ENCODE results near the gene ARHGAP28. TPM values are rescaled to one million over a fixed set of nuclear protein-coding genes. Genes with fewer than 3 reads are reported as not detected.
"Not testable (repeated sequence)": the region's sequence is repeated elsewhere in the genome, so short reads cannot be mapped to it uniquely, and the experiment has no call there.

ARHGAP28 gene
- polyA plus RNA-seq, 1 of the 3 experiments (the other 2 are of a cell fraction), result 0.99 TPM

DNA sequence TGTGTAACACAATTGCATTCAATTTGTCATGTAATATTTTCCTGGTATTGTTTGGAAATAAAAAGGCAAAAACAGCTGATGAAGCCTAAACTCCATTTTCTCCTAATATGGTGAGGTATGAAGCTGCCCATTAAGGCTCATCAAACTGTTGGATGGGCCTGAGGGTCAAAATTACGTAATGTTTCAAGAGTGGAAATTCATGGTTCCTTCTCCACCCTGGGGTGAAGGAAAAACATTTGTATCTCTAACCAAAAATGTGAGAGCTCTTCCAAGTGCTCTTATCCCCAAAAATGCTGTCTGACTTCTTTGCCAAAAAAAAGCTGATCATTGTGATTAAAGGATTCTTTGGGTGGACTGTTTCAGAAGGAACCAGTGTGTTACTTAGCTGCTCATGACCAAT lies 91.8 kb downstream of the ARHGAP28 start:
- no peak overlapping the region for H3K4me2 ChIP-seq
- no peaks in the 10 kb centered on the region for H3K36me3 ChIP-seq (replicated peaks in 1 of 2; ENCODE audit: control insufficient read depth in 1 of 2, insufficient read depth in 2 of 2, low read length in 1 of 2)
- H3K27ac ChIP-seq (ENCODE audit: low read depth in 2 of 2, low read length in 1 of 2), result no peak overlapping the region
- CTCF ChIA-PET, result no interaction called here
- POLR2A ChIA-PET, result no interaction called here
- no peak overlapping the region for H2AFZ ChIP-seq (ENCODE audit: low read depth)
- no peak overlapping the region for H3K4me3 ChIP-seq (ENCODE audit: low read depth in 2 of 2, low read length in 1 of 2)
- TF ChIP-seq POLR2AphosphoS5 (IDR thresholded peaks at IDR 0.05; ENCODE audit: low read depth, low read length), result no peak
- TF ChIP-seq, protein P1, sequence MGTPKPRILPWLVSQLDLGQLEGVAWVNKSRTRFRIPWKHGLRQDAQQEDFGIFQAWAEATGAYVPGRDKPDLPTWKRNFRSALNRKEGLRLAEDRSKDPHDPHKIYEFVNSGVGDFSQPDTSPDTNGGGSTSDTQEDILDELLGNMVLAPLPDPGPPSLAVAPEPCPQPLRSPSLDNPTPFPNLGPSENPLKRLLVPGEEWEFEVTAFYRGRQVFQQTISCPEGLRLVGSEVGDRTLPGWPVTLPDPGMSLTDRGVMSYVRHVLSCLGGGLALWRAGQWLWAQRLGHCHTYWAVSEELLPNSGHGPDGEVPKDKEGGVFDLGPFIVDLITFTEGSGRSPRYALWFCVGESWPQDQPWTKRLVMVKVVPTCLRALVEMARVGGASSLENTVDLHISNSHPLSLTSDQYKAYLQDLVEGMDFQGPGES (IDR thresholded peaks at IDR 0.05; ENCODE audit: low read depth, low read length), result no peak
- TF ChIP-seq, protein P2, sequence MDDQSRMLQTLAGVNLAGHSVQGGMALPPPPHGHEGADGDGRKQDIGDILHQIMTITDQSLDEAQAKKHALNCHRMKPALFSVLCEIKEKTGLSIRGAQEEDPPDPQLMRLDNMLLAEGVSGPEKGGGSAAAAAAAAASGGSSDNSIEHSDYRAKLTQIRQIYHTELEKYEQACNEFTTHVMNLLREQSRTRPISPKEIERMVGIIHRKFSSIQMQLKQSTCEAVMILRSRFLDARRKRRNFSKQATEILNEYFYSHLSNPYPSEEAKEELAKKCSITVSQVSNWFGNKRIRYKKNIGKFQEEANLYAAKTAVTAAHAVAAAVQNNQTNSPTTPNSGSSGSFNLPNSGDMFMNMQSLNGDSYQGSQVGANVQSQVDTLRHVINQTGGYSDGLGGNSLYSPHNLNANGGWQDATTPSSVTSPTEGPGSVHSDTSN (IDR thresholded peaks at IDR 0.05), result no peak
- TF ChIP-seq RXRA (IDR thresholded peaks at IDR 0.05; ENCODE audit: borderline replicate concordance, low read depth), result no peak
- TF ChIP-seq RCOR1 (IDR thresholded peaks at IDR 0.05; ENCODE audit: low read length), result no peak
- no peak for TF ChIP-seq GABPA (IDR thresholded peaks at IDR 0.05; ENCODE audit: low read depth)
- no peak for TF ChIP-seq ELF1 (IDR thresholded peaks at IDR 0.05)
- TF ChIP-seq EP300 (IDR thresholded peaks at IDR 0.05; ENCODE audit: borderline replicate concordance in 1 of 2, low read depth in 1 of 2, low read length in 1 of 2), result no peak
- TF ChIP-seq MXI1 (IDR thresholded peaks at IDR 0.05; ENCODE audit: low read depth, low read length), result no peak
- TF ChIP-seq, protein P3, sequence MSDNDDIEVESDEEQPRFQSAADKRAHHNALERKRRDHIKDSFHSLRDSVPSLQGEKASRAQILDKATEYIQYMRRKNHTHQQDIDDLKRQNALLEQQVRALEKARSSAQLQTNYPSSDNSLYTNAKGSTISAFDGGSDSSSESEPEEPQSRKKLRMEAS (IDR thresholded peaks at IDR 0.05; ENCODE audit: low read depth), result no peak
- TF ChIP-seq MEF2A (IDR thresholded peaks at IDR 0.05; ENCODE audit: borderline replicate concordance, low read depth), result no peak
- H3K79me2 ChIP-seq (ENCODE audit: insufficient read depth), result no peaks in the 10 kb centered on the region
- no peak overlapping the region for H3K9ac ChIP-seq
- WGBS (ENCODE audit: low lambda C conversion rate), result 71% methylated on average over 1 of the region's 1 CpG
- no peaks in the 10 kb centered on the region for H3K9me2 ChIP-seq
- no peaks in the 10 kb centered on the region for H3K9me3 ChIP-seq
- DNase-seq, result no peak
- H3F3A ChIP-seq (replicated peaks; ENCODE audit: insufficient read depth), result no peaks in the 10 kb centered on the region
- no peaks in the 10 kb centered on the region for H3K4me1 ChIP-seq (ENCODE audit: control insufficient read depth in 1 of 2, insufficient read depth in 2 of 2, low read depth in 1 of 2, low read length in 1 of 2)
- H4K20me1 ChIP-seq (ENCODE audit: insufficient read depth), result no peaks in the 10 kb centered on the region
- no peaks in the 10 kb centered on the region for H3K27me3 ChIP-seq (ENCODE audit: insufficient read depth)

DNA sequence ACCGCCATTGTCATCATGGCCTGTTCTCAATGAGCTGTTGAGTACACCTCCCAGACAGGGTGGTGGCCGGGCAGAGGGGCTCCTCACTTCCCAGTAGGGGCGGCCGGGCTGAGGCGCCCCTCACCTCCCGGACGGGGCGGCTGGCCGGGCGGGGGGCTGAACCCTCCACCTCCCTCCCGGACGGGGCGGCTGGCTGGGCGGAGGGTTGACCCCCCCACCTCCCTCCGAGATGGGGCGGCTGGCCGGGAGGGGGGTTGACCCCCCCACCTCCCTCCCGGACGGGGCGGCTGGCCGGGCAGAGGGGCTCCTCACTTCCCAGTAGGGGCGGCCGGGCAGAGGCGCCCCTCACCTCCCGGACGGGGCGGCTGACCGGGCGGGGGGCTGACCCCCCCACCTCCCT lies 97.6 kb downstream of the ARHGAP28 start:
- H3K9ac ChIP-seq; H3K4me2 ChIP-seq; H3F3A ChIP-seq (replicated peaks; ENCODE audit: insufficient read depth); H2AFZ ChIP-seq (ENCODE audit: low read depth); H3K9me2 ChIP-seq; H3K79me2 ChIP-seq (ENCODE audit: insufficient read depth); H3K27ac ChIP-seq (ENCODE audit: low read depth in 2 of 2, low read length in 1 of 2); H3K4me1 ChIP-seq (ENCODE audit: control insufficient read depth in 1 of 2, insufficient read depth in 2 of 2, low read depth in 1 of 2, low read length in 1 of 2); H3K27me3 ChIP-seq (ENCODE audit: insufficient read depth); POLR2A ChIA-PET; H4K20me1 ChIP-seq (ENCODE audit: insufficient read depth); H3K4me3 ChIP-seq (ENCODE audit: low read depth in 2 of 2, low read length in 1 of 2); DNase-seq; CTCF ChIA-PET; H3K9me3 ChIP-seq; H3K36me3 ChIP-seq (replicated peaks in 1 of 2; ENCODE audit: control insufficient read depth in 1 of 2, insufficient read depth in 2 of 2, low read length in 1 of 2): not testable (repeated sequence)
- WGBS (ENCODE audit: low lambda C conversion rate), result 93% methylated on average over 5 of the region's 29 CpGs

DNA sequence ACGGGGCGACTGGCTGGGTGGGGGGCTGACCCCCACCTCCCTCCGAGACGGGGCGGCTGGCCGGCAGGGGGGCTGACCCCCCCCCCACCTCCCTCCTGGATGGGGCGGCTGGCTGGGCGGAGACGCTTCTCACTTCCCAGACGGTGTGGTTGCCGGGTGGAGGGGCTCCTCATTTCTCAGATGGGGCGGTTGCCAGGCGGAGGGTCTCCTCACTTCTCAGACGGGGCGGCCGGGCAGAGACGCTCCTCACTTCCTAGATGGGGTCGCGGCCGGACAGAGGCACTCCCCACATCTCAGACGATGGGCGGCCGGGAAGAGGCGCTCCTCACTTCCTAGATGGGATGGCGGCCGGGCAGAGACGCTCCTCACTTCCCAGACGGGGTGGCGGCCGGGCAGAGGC lies 98.0 kb downstream of the ARHGAP28 start:
- 100% methylated on average over 2 of the region's 30 CpGs for WGBS (ENCODE audit: low lambda C conversion rate)
- H3K4me3 ChIP-seq (ENCODE audit: low read depth in 2 of 2, low read length in 1 of 2); H3K4me1 ChIP-seq (ENCODE audit: control insufficient read depth in 1 of 2, insufficient read depth in 2 of 2, low read depth in 1 of 2, low read length in 1 of 2); H4K20me1 ChIP-seq (ENCODE audit: insufficient read depth); H3F3A ChIP-seq (replicated peaks; ENCODE audit: insufficient read depth); CTCF ChIA-PET; H3K79me2 ChIP-seq (ENCODE audit: insufficient read depth); H3K9me3 ChIP-seq; H3K9ac ChIP-seq; H3K27me3 ChIP-seq (ENCODE audit: insufficient read depth); DNase-seq; H3K9me2 ChIP-seq; H3K4me2 ChIP-seq; H2AFZ ChIP-seq (ENCODE audit: low read depth); POLR2A ChIA-PET; H3K36me3 ChIP-seq (replicated peaks in 1 of 2; ENCODE audit: control insufficient read depth in 1 of 2, insufficient read depth in 2 of 2, low read length in 1 of 2); H3K27ac ChIP-seq (ENCODE audit: low read depth in 2 of 2, low read length in 1 of 2): not testable (repeated sequence)
